NB4 (cell line): ENCODE results near the gene PPP1R13L.

Experiments
- POLR2A ChIP-seq: IDR thresholded peaks from 2 replicates; pipeline ENCODE4 v1.6.1; 2011; ENCODE audit warnings: mild to moderate bottlenecking; ENCODE audit not compliant: insufficient read length; ENCODE audit errors: extremely low read depth
- TF ChIP-seq, protein P1 (sequence below): IDR thresholded peaks from one replicate; pipeline ENCODE4 v1.5.1; 2012; ENCODE audit warnings: low read depth, low read length
- TF ChIP-seq, protein P2 (sequence below): IDR thresholded peaks from 2 replicates; pipeline ENCODE4 v1.6.1; 2011; ENCODE audit warnings: low read depth, low read length

DNA sequence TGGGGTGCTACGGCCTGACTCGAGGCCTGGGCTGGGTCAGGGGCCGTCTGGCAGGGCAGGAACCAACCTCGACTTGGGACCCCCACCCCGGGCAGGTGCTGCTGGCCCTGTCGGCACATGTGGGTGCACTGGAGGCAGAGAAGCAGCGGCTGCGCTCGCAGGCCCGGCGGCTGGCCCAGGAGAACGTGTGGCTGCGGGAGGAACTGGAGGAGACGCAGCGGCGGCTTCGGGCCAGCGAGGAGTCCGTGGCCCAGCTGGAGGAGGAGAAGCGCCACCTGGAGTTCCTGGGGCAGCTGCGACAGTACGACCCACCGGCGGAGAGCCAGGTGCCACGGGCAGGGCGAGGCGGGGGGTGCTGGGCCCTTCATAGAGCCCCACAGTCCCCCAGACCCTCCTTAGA is 58.4 kb downstream of the PPP1R13L start:
- TF ChIP-seq, protein P1, sequence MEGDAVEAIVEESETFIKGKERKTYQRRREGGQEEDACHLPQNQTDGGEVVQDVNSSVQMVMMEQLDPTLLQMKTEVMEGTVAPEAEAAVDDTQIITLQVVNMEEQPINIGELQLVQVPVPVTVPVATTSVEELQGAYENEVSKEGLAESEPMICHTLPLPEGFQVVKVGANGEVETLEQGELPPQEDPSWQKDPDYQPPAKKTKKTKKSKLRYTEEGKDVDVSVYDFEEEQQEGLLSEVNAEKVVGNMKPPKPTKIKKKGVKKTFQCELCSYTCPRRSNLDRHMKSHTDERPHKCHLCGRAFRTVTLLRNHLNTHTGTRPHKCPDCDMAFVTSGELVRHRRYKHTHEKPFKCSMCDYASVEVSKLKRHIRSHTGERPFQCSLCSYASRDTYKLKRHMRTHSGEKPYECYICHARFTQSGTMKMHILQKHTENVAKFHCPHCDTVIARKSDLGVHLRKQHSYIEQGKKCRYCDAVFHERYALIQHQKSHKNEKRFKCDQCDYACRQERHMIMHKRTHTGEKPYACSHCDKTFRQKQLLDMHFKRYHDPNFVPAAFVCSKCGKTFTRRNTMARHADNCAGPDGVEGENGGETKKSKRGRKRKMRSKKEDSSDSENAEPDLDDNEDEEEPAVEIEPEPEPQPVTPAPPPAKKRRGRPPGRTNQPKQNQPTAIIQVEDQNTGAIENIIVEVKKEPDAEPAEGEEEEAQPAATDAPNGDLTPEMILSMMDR, result no peak
- TF ChIP-seq POLR2A, result no peak
- TF ChIP-seq, protein P2, sequence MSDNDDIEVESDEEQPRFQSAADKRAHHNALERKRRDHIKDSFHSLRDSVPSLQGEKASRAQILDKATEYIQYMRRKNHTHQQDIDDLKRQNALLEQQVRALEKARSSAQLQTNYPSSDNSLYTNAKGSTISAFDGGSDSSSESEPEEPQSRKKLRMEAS, result no peak
